ENCODE results near the gene EVI5. TPM values are rescaled to one million over a fixed set of nuclear protein-coding genes. Genes with fewer than 3 reads are reported as not detected.

EVI5 gene
- total RNA-seq, 1 donor from 2014 or later, result 40.0 TPM

- Mint-ChIP-seq H3K9me3 (no peaks in the 10 kb centered on the region), H3K36me3 (no peaks in the 10 kb centered on the region)
- TF ChIP-seq, protein P1, sequence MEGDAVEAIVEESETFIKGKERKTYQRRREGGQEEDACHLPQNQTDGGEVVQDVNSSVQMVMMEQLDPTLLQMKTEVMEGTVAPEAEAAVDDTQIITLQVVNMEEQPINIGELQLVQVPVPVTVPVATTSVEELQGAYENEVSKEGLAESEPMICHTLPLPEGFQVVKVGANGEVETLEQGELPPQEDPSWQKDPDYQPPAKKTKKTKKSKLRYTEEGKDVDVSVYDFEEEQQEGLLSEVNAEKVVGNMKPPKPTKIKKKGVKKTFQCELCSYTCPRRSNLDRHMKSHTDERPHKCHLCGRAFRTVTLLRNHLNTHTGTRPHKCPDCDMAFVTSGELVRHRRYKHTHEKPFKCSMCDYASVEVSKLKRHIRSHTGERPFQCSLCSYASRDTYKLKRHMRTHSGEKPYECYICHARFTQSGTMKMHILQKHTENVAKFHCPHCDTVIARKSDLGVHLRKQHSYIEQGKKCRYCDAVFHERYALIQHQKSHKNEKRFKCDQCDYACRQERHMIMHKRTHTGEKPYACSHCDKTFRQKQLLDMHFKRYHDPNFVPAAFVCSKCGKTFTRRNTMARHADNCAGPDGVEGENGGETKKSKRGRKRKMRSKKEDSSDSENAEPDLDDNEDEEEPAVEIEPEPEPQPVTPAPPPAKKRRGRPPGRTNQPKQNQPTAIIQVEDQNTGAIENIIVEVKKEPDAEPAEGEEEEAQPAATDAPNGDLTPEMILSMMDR (IDR thresholded peaks at IDR 0.05; ENCODE audit: unreplicated experiment), result no peak
Measured at GRCh38 chr1:92486251-92487077, 298.4 kb downstream of the EVI5 start, which contains the start of gene GFI1. TSS of gene GFI1 (minus strand) at chr1:92486925. CDS start at chr1:92483487, 3,438 bp downstream.

GRCh38 chr1:92485381-92486250, 299.3 kb downstream of the EVI5 start:
- TF ChIP-seq, protein P1 (IDR thresholded peaks at IDR 0.05; ENCODE audit: unreplicated experiment), result peak; percentile 12
- Mint-ChIP-seq H3K9me3 (no peaks in the 10 kb centered on the region), H3K27ac (no peak overlapping the region), H3K4me1 (peaks cover 42% of the 10 kb centered on the region), H3K36me3 (no peaks in the 10 kb centered on the region), H3K27me3 (ENCODE audit: low read depth) (peaks cover 91% of the 10 kb centered on the region), H3K4me3 (peak overlapping the region; percentile 70)
- DNase-seq (ENCODE audit: low spot score in 2 of 2, unreplicated experiment in 2 of 2), result peak; percentile 29 to 66

More at GRCh38 chr1:92486251-92487077, 298.4 kb downstream of the EVI5 start, which contains the start of gene GFI1:
- Mint-ChIP-seq H3K4me1 (peaks cover 34% of the 10 kb centered on the region), H3K27ac (no peak within 1 kb of the TSS), H3K4me3 (peak within 1 kb of the TSS; percentile 70), H3K27me3 (ENCODE audit: low read depth) (peaks cover 90% of the 10 kb centered on the region)
- peak in 1 of 2 experiments; percentile 43 for DNase-seq (ENCODE audit: low spot score in 2 of 2, unreplicated experiment in 2 of 2)

DNA sequence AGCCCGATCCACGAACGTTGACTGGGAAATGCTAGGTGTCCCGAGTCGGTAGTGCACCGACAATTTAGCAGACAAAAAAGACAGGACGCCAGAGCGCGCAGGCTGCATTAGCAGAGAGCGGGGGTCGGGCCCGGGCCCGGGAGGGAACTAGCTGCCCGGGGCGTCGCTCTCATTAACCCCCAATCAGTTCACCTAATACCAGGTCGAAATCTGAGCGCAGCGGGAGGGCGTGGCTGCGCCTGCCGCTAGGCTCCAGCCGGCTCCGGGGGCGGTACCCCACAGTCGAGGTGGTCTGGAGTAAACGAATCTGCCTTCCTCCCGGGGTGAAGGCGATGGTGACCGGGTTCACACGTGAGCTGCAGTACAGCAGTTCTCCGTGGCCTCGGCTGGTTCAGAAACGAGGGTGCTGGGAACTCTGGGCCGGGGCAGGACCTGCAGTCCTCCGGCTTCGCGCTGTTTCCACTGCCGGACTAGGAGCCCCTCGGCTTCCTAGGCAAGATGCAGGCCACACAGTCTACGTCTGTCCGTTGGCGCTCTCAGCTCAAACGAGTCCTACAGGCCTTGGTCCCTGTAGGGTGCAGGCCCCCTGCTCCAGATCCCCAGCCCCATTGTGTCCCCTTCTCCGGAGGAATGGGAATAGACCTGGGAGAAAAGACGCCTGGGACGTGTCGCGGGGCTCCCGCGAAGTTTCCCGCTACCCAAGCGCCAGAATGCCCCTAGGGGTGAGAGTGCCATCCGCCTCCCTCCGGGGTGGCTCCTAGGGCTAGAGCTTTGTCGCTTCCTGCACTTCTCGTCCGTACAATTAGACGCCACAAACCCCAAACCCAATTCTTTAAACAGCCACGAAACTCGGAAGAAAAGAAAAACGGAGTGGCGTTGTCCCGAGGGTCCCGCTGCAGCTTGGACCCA, 300.2 kb downstream of the EVI5 start:
- peaks cover 94% of the 10 kb centered on the region for H3K27me3 Mint-ChIP-seq (ENCODE audit: low read depth)
- TF ChIP-seq, protein P1 (IDR thresholded peaks at IDR 0.05; ENCODE audit: unreplicated experiment), result no peak
- peaks cover 47% of the 10 kb centered on the region for H3K4me1 Mint-ChIP-seq
- peak; percentile 26 to 55 for DNase-seq (ENCODE audit: low spot score in 2 of 2, unreplicated experiment in 2 of 2)
- H3K9me3 Mint-ChIP-seq, result no peaks in the 10 kb centered on the region
- H3K36me3 Mint-ChIP-seq, result no peaks in the 10 kb centered on the region
- H3K27ac Mint-ChIP-seq, result no peak overlapping the region
- peak overlapping the region; percentile 56 for H3K4me3 Mint-ChIP-seq

DNA sequence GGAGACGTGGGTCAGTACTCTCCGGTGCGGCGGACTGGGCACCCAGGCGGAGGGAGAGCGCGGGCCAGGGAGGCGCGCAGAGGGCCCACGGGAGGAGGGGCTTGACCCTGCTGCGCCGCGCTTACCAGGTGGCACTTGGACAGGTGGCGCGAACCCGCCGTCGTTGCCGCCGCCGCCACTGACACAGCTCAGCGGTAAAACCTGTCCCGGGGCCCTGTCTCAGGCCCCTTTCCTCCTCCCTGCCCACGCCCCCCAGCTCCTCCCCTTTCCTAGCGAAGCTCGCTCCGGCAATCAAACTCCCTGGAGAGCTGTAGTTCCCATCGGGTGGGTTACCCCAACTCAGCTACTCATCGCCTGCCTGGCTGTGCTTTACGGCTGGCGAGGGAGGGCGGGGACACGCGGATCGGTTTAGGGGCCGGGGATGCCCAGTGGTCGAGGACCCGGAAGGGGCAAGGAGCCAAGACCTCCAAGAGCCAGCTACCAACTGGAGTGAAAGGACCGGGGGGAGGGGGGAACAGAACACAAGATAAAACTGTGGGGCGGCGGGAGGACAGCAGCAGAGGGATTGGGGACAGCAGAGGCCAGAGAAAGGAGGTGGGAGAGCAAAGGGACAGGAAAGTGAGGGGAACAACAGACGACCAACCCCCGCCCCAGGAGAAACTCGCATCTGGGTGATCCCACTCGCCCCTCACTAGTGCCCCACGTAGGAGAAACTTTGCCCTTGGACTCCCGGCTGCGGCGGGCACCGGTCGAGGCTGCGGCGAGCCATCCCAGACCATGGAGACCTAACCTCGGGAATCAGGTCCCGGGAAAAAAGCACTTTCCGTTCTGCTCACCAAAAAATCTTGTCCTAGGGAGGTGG, 301.1 kb downstream of the EVI5 start:
- TF ChIP-seq, protein P1 (IDR thresholded peaks at IDR 0.05; ENCODE audit: unreplicated experiment), result no peak
- peak in 1 of 2 experiments; percentile 42 for DNase-seq (ENCODE audit: low spot score in 2 of 2, unreplicated experiment in 2 of 2)
- H3K27ac Mint-ChIP-seq, result no peak overlapping the region
- peaks cover 47% of the 10 kb centered on the region for H3K4me1 Mint-ChIP-seq
- no peaks in the 10 kb centered on the region for H3K36me3 Mint-ChIP-seq
- peak overlapping the region; percentile 56 for H3K4me3 Mint-ChIP-seq
- no peaks in the 10 kb centered on the region for H3K9me3 Mint-ChIP-seq
- H3K27me3 Mint-ChIP-seq (ENCODE audit: low read depth), result peaks cover 94% of the 10 kb centered on the region
